NCI-H446 (cell line): ENCODE data around the gene WDR70.
A peak's percentile ranks its signal among the peaks of the same experiment; 100 is the strongest.
"Not testable (repeated sequence)": the region's sequence is repeated elsewhere in the genome, so short reads cannot be mapped to it uniquely, and the experiment has no call there.

Experiments used
- DNase-seq, 2 experiments: peaks; one replicate each; lab custom pipeline; 2025; lab: John Stamatoyannopoulos, UW

Gene WDR70

DNA sequence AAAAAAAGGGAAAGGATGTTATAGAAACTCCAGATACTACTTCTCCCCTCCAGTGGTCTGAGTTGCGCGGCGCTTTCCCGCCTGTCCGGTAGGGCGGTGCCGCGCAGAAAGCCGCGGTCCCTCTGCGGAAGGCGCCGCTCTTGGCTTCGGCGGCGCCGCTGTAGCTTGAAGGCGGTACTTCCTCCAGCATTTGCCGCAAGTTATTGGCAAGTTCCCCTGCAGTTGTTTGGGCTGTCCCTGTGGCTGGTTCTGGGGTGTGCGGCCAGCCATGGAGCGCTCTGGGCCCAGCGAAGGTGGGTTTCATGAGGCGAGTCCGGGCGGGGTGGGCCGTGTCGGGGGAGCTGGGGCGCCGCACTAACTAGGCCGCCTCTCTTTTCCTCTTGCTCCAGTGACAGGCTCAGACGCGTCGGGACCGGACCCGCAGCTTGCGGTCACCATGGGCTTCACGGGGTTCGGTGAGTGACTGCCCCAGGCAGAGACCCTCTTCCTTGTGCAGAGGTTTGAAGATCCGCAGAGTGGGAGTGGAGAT, at the start of gene WDR70:
TSS of gene WDR70 (plus strand) at position 219 of the 529 bp plus-strand sequence. CDS start at position 269, 50 bp downstream.
- DNase-seq, result peak; percentile 86 to 96

GRCh38 chr5:37334754-37335153, 44.4 kb upstream of the WDR70 start:
- not testable (repeated sequence) for DNase-seq

GRCh38 chr5:37342741-37343140, 36.4 kb upstream of the WDR70 start:
- not testable (repeated sequence) for DNase-seq

DNA sequence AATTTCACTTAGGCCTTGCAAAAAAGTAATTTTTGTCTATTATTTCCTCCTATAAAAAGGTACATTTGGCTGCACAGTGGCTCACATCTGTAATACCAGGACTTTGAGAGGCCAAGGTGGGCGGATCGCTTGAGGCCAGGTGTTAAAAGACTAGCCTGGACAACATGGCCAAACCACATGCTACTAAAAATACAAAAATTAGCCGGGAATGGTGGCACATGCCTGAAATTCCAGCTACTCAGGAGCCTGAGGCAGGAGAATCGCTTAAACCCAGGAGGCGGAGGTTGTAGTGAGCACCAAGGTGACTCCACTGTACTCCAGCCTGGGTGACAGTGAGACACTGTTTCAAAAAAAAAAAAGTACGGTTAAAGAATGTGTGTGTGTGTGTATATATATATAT, 24.0 kb upstream of the WDR70 start:
- DNase-seq, result no peak

DNA sequence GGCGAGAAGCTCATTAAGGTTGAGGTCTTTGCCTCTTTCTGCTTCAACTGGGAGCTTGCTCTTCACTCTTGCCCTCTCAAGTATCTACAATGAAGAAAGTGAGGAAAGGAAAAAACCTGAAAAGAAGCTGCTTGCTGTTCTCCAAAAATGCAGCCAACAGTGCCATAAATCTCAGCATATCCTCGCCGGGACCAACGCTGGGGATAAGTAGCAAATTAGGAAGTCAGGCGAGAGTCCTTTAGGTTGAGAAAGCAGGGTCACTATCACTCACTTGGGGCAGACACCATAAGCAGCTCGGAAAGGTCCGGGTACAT, 8.6 kb upstream of the WDR70 start:
- no peak for DNase-seq

GRCh38 chr5:37370864-37371726, 8.0 kb upstream of the WDR70 start, which contains the start of gene NUP155:
Gene NUP155 (minus strand): TSS chr5:37371106. CDS start chr5:37370977, 129 bp downstream.
- peak; percentile 97 to 98 for DNase-seq

DNA sequence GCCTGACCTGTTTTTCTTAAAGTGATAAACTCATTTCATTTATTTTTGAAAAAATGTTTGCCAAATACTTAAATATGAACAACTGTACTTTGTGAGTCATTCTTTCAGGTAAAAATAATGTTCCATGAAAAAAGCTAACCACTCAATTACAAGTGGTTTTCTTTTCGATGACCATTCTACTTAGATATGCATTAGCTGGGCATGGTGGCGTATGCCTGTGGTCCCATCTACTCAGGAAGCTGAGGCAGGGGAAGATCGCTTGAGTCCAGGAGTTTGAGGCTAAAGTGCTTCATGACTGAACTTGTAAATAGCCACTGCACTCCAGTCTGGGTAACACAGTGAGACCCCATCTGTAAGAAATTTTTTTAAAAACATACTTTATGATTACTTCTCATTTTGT, 4.0 kb upstream of the WDR70 start:
- no peak for DNase-seq

GRCh38 chr5:37378066-37378465, 1.1 kb upstream of the WDR70 start:
- DNase-seq, result not testable (repeated sequence)

DNA sequence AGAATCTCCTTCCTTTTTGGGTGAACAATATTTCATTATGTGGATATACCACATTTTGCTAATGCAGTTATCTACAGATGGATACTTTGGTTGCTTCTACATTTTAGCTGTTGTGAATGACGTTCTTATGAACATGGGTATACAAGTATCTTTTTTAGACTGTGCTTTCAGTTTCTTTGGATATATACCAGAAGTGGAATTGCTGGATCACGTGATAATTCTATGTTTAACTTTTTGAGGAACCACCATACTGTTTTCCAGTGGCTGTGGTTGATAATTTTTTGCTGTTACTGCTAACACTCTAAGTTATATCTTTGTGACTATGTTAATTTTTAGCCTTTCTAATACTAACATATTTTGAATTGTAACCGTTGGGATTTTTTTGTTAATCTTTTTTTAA, 12.5 kb downstream of the WDR70 start:
- no peak for DNase-seq

GRCh38 chr5:37396352-37396751, 17.2 kb downstream of the WDR70 start:
- no peak for DNase-seq

- no peak for DNase-seq
These were observed 21.4 kb downstream of the WDR70 start for GRCh38 chr5:37400501-37400900.

DNA sequence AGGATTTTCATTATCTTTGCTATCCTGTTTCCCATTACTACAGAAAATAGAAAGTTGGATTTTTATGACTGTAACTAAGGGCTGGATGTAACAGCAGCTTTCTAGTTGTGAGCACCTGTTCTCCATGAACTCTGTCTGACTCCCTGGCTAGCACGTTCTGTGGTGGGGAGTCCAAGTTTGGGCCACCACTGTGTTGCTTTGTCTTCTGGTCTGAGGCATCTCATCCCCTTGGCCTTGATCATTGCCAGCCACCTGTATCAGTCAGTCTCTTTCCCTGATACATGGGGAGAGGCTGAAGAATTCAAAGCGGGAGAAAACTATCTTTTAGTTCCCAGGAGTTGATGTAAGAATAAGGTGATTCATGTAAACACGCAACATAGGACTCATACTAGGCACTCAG, 33.4 kb downstream of the WDR70 start:
- DNase-seq, result no peak

DNA sequence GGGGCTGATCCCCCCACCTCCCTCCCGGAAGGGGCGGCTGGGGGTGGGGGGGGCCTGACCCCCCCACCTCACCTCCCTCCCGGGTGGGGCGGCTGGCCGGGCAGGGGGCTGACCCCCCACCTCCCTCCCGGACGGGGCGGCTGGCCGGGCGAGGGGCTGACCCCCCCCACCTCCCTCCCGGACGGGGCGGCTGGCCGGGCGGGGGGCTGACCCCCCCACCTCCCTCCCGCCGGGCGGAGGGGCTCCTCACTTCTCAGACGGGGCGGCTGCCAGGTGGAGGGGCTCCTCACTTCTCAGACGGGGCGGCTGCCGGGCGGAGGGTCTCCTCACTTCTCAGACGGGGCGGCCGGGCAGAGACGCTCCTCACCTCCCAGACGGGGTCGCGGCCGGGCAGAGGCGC, 36.3 kb downstream of the WDR70 start:
- not testable (repeated sequence) for DNase-seq

DNA sequence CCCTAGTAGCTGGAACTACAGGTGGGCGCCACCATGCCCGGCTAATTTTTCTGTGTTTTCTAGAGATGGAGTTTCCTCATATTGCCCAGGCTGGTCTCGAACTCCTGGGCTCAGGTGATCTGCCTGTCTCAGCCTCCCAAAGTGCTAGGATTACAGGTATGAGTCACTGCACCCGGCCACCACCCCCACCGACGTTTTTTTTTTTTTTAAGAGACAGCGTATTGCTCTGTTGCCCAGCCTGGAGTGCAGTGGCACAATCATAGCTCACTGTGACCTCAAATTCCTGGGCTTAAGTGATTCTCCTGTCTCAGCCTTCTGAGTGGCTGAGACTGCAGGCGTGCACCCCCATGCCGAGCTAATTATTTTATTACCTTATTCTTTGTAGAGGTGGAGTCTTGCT, 38.2 kb downstream of the WDR70 start:
- DNase-seq, result no peak

DNA sequence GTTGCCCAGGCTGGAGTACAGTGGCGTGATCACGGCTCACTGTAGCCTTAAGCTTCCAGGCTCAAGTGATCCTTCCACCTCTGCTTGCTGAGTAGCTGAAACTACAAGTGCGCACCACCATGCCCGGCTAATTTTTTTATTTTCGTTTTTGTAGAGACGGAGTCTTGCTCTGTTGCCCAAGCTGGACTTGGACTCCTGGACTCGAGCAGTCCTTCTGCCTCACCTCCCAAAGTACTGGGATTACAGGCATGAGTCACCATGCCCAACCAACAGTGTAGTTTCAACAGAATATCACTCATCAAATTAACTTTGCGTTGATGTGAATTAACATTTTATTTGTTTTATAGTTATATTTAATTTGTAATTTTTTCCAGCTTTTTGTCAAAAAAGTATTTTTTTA, 45.3 kb downstream of the WDR70 start:
- DNase-seq, result no peak

- DNase-seq, result no peak
These were observed 48.9 kb downstream of the WDR70 start for GRCh38 chr5:37428044-37428443.

- DNase-seq, result no peak
These were observed 56.1 kb downstream of the WDR70 start for GRCh38 chr5:37435261-37435660.

GRCh38 chr5:37436146-37436934, 57.2 kb downstream of the WDR70 start:
- DNase-seq, result no peak

DNA sequence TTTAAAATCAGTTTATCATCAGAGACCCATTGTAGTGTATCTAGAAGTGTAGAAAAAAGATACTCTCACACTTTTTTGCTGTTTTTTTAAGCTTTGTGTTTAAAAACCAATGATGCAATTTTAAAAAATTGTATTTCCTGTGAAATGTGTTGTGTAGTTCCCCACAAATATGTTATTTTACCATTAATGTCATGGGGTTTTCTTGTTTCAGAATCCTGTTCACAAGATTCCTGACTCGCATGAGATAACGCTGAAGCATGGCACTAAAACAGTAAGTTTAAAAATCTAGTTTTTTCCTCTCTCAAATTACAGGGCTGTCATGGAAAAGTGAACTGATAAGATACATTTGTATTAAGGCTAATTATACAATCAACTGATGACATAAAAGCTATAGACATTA, 58.6 kb downstream of the WDR70 start:
- DNase-seq, result no peak

- not testable (repeated sequence) for DNase-seq
These were observed 66.7 kb downstream of the WDR70 start for GRCh38 chr5:37445783-37446182.

DNA sequence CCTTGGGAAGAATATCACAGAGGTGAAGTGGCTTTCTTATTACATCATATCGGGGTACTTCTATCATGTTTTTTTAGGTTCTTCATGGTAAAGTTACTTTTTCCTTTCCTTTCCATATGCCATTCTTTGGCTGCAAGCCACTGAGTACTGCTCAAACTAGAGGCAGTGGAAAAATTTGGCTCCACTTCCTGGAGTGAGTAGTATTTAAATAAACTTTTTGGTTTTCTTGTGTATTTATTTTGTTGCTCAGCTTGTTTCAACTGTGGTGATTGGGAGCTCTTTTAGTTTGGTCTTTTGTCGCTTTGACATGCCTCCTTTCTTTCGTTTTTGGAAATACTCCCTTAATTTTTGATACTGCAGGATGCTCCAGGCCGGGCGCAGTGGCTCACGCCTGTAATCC, 69.8 kb downstream of the WDR70 start:
- DNase-seq, result peak in 1 of 2 experiments; percentile 39

DNA sequence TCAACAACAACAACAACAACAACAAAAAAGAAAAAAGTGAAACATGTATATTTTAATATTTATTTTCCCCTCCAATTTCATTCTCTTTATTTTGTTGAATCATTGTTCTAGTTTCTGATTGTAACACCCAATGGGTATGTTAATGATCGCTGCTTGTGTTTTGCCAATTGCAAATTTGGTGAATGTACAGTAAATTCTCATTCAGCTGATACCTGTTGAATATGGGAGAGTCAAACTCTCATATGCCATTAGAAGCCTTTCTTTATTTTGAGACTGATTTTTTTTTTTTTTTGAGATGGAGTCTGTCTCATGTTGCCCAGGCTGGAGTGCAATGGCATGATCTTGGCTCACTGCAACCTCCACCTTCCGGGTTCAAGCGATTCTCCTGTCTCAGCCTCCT, 72.9 kb downstream of the WDR70 start:
- not testable (repeated sequence) for DNase-seq

DNA sequence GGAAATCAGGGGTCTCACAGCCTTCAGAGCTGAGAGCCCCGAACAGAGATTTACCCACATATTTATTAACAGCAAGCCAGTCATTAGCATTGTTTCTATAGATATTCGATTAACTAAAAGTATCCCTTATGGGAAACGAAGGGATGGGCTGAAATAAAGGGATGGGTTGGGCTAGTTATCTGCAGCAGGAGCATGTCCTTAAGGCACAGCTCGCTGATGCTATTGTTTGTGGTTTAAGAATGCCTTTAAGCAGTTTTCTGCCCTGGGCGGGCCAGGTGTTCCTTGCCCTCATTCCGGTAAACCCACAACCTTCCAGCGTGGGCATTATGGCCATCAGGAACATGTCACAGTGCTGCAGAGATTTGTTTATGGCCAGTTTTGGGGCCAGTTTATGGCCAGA, 74.1 kb downstream of the WDR70 start:
- not testable (repeated sequence) for DNase-seq
